A549 treated with AZD9567 at 1 μM for 4 hours (cell line): ENCODE data around the gene LHX6. TPM values are rescaled to one million over a fixed set of nuclear protein-coding genes. Genes with fewer than 3 reads are reported as not detected.

ENCODE experiments used
- total RNA-seq: library from RNA; stranded (reverse); fragments of 200-300 nt; extraction: Qiagen RNA extraction; gene quantifications from 5 replicates; pipeline ENCODE4 v1.2.3, GENCODE V29; 2022; ENCODE audit not compliant: insufficient read depth

The LHX6 gene
- total RNA-seq = 1.2 to 1.7 TPM (median 1.4 TPM) in 4 of 5 replicates, not detected in the other

GRCh38 chr9:122228568-122229484 is at the start of gene LHX6:
Gene LHX6, minus strand, starts transcription at chr9:122228957. Its CDS starts 217 bp downstream, at chr9:122228740.

GRCh38 chr9:122264360-122265148 is 35.8 kb upstream of the LHX6 start, which contains the start of the genes MRRF and RBM18:
Gene MRRF, plus strand, starts transcription at chr9:122264882. Its CDS starts 6,010 bp downstream, at chr9:122270892.
Gene RBM18, minus strand, starts transcription at chr9:122264840. Its CDS starts 3,348 bp downstream, at chr9:122261492.

GRCh38 chr9:122159026-122159924 is 69.5 kb downstream of the LHX6 start, which contains the start of the genes MORN5 and NDUFA8:
Gene MORN5, plus strand, starts transcription at chr9:122159908. Its CDS starts 65 bp downstream, at chr9:122159973.
Gene NDUFA8, minus strand, starts transcription at chr9:122159779. Its CDS starts 102 bp downstream, at chr9:122159677.

Other genes with a start within 250 kb of the LHX6 start
- gene TTLL11, start 135.6 kb downstream of the LHX6 start, total RNA-seq = 3.0 to 5.8 TPM (median 5.4 TPM) in 5 replicates
- 108 to 116 TPM (median 111 TPM) in 5 replicates for gene NDUFA8, start 69.2 kb downstream of the LHX6 start, total RNA-seq
- gene MORN5, start 69.0 kb downstream of the LHX6 start, total RNA-seq = not detected in 5 replicates
- 13.9 to 24.4 TPM (median 21.7 TPM) in 5 replicates for gene RBM18, start 35.9 kb upstream of the LHX6 start, total RNA-seq
- gene MRRF, start 35.9 kb upstream of the LHX6 start, total RNA-seq = 61.4 to 85.0 TPM (median 65.5 TPM) in 5 replicates
- gene PTGS1, start 142.1 kb upstream of the LHX6 start, total RNA-seq = 0.62 to 1.3 TPM (median 1.1 TPM) in 5 replicates
- not detected in 5 replicates for gene OR1J1, start 249.0 kb upstream of the LHX6 start, total RNA-seq